ENCODE data around the gene IL17RE. TPM values are rescaled to one million over a fixed set of nuclear protein-coding genes. Genes with fewer than 3 reads are reported as not detected.

IL17RE gene
- total and polyA plus RNA-seq, 2 donors (not counting 3 experiments of a cell fraction or from before 2014, with no cell fraction given): 1.2 to 1.3 TPM

DNA sequence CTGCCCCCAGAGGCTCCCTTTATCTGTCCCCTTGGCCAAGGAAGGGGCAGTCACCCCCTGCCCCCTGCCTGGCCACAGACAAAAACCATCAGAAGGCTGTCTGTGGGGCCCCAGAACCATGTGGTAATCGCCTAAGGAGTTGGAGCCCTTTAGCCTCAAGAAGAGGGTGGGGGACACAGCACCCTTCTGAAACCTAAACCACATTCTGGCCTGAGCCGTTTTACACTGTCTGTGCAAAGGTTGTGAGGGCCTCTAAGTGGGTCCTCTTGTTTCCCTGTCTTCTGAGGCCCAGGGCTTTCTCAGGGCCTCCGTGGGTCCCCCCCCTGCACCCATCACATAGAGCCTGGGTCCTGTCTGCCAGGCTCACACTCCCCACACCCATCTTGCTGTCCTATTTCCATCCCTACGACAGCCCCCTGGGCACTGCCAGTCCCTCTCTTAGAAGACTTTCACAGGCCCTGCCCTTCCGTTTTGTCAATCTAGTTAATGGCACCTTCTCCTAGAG is 41.0 kb upstream of the IL17RE start:
- Histone ChIP-seq H2AFZ (ENCODE audit: low read depth, low read length) (no peak overlapping the region), H3K9me3 (replicated peaks; ENCODE audit: control insufficient read depth, insufficient read depth, low read length) (no peaks in the 10 kb centered on the region), H4K20me1 (replicated peaks; ENCODE audit: control insufficient read depth, extremely low read depth, insufficient read depth, low read length) (no peaks in the 10 kb centered on the region), H3K79me2 (ENCODE audit: control insufficient read depth, insufficient read depth, low read length) (no peaks in the 10 kb centered on the region), H3K36me3 (ENCODE audit: control insufficient read depth in 2 of 2, extremely low read depth in 1 of 2, insufficient read depth in 2 of 2, low read length in 2 of 2) (no peaks in the 10 kb centered on the region), H3K4me3 (replicated peaks in 1 of 3; ENCODE audit: insufficient read depth in 1 of 3, low read depth in 1 of 3, low read length in 3 of 3) (no peak overlapping the region), H3K4me1 (ENCODE audit: control insufficient read depth, extremely low read depth, insufficient read depth, low read length) (no peaks in the 10 kb centered on the region), H3K9me1 (replicated peaks; ENCODE audit: control insufficient read depth, extremely low read depth, insufficient read depth, low read length) (no peaks in the 10 kb centered on the region), H3K27me3 (ENCODE audit: control insufficient read depth in 2 of 2, insufficient read depth in 2 of 2, low read length in 2 of 2) (no peaks in the 10 kb centered on the region), H3K27ac (ENCODE audit: insufficient read depth, low read depth, low read length) (no peak overlapping the region), H3K4me2 (ENCODE audit: insufficient read depth, low read length) (no peak overlapping the region), H3K9ac (replicated peaks; ENCODE audit: extremely low read depth, insufficient read depth, low read length) (no peak overlapping the region)
- FAIRE-seq (no peak), DNase-seq (ENCODE audit: low read depth, low spot score) (no peak)
- intact Hi-C loops (cut with micrococcal nuclease): loop anchor here (1.0 kb wide), 2 partner anchors 54 to 71 kb away; no protein-coding TSS in a partner anchor
- no TSS peak for BruUV-seq (replicated peaks)
- POLR2A ChIA-PET: no interaction called here
- dilution Hi-C loops (cut with MboI; ENCODE audit: extremely low pct_ligation_motif_present, low sequenced_read_pairs): no loop called here
- CTCF ChIA-PET: interaction anchor here (0.6 to 1.7 kb wide), 2 partner anchors 53 to 139 kb away, joined by 3 to 4 read pairs; no protein-coding TSS in a partner anchor
- TF ChIP-seq GATA2 (IDR thresholded peaks at IDR 0.05; ENCODE audit: insufficient read depth, insufficient read length, low read depth, low read length) (no peak), JUN (IDR thresholded peaks at IDR 0.05; ENCODE audit: borderline replicate concordance, insufficient read depth, insufficient read length, low read depth) (no peak), EZH2 (IDR thresholded peaks at IDR 0.05; ENCODE audit: borderline replicate concordance, low read depth, low read length, severe bottlenecking) (no peak), MYC (IDR thresholded peaks at IDR 0.05; ENCODE audit: low read depth, low read length) (no peak), POLR2AphosphoS5 (IDR thresholded peaks at IDR 0.05; ENCODE audit: insufficient read depth, low read depth, low read length) (no peak), MAX (IDR thresholded peaks at IDR 0.05; ENCODE audit: insufficient read depth, insufficient read length) (no peak), CTCF (IDR thresholded peaks at IDR 0.05; ENCODE audit: extremely low read depth in 1 of 2, insufficient read depth in 1 of 2, low read depth in 1 of 2, low read length in 2 of 2) (no peak), FOS (IDR thresholded peaks at IDR 0.05; ENCODE audit: borderline replicate concordance, insufficient read depth, low read length) (no peak), POLR2A (IDR thresholded peaks at IDR 0.05; ENCODE audit: low read depth, low read length) (no peak)
